Measurements from ENCODE around the gene PRKCE.

DNA sequence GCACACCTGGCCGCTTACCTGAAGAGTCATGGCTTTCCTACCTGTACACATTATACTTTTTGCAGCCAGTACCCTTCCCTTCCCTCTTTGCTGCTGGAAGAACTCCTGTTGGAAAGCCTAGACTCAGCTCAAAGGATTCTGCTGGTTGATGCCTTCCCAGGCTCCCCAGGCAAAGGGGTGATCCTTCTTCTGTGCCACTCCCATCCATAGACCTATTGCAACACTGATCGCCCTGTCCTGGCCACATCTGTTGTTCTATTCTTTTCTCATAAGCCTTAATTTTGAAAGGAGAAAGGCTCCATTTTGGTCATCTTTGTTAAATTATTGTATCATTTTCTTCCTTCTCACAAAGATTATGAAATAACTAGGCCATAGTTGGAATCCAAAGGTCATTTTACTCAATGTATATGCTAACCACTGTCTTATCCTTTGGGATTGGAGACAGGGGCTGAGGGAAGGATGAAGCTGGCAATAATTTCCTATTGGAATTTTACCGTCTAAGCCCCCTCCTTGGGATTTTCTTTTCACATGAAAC, 3.4 kb upstream of the PRKCE start:
- TF ChIP-seq POLR2AphosphoS5 (IDR thresholded peaks at IDR 0.05; ENCODE audit: low read depth, low read length) (no peak), EZH2 (IDR thresholded peaks at IDR 0.05) (no peak), ZNF274 (IDR thresholded peaks at IDR 0.05; ENCODE audit: low read depth, low read length) (no peak), EGR1 (IDR thresholded peaks at IDR 0.05; ENCODE audit: low read depth) (no peak), TCF7L2 (IDR thresholded peaks at IDR 0.05; ENCODE audit: borderline replicate concordance, extremely low read depth, insufficient read depth, insufficient read length) (no peak), RAD21 (IDR thresholded peaks at IDR 0.05; ENCODE audit: low read depth) (no peak)
- TF ChIP-seq, protein P1, sequence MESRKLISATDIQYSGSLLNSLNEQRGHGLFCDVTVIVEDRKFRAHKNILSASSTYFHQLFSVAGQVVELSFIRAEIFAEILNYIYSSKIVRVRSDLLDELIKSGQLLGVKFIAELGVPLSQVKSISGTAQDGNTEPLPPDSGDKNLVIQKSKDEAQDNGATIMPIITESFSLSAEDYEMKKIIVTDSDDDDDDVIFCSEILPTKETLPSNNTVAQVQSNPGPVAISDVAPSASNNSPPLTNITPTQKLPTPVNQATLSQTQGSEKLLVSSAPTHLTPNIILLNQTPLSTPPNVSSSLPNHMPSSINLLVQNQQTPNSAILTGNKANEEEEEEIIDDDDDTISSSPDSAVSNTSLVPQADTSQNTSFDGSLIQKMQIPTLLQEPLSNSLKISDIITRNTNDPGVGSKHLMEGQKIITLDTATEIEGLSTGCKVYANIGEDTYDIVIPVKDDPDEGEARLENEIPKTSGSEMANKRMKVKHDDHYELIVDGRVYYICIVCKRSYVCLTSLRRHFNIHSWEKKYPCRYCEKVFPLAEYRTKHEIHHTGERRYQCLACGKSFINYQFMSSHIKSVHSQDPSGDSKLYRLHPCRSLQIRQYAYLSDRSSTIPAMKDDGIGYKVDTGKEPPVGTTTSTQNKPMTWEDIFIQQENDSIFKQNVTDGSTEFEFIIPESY (IDR thresholded peaks at IDR 0.05; ENCODE audit: extremely low read depth, insufficient replicate concordance, low read length) = no peak
- TF ChIP-seq, protein P2, sequence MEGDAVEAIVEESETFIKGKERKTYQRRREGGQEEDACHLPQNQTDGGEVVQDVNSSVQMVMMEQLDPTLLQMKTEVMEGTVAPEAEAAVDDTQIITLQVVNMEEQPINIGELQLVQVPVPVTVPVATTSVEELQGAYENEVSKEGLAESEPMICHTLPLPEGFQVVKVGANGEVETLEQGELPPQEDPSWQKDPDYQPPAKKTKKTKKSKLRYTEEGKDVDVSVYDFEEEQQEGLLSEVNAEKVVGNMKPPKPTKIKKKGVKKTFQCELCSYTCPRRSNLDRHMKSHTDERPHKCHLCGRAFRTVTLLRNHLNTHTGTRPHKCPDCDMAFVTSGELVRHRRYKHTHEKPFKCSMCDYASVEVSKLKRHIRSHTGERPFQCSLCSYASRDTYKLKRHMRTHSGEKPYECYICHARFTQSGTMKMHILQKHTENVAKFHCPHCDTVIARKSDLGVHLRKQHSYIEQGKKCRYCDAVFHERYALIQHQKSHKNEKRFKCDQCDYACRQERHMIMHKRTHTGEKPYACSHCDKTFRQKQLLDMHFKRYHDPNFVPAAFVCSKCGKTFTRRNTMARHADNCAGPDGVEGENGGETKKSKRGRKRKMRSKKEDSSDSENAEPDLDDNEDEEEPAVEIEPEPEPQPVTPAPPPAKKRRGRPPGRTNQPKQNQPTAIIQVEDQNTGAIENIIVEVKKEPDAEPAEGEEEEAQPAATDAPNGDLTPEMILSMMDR (IDR thresholded peaks at IDR 0.05 in 2 of 3, conservative IDR thresholded peaks at IDR 0.05 in 1 of 3; ENCODE audit: borderline replicate concordance in 1 of 3, insufficient read depth in 1 of 3, low read depth in 2 of 3, low read length in 2 of 3) = no peak
- TF ChIP-seq, protein P3, sequence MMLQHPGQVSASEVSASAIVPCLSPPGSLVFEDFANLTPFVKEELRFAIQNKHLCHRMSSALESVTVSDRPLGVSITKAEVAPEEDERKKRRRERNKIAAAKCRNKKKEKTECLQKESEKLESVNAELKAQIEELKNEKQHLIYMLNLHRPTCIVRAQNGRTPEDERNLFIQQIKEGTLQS (IDR thresholded peaks at IDR 0.05) = no peak
